ENCODE measurements around the gene KCND3.
A peak's percentile ranks its signal among the peaks of the same experiment; 100 is the strongest.

Gene KCND3

DNA sequence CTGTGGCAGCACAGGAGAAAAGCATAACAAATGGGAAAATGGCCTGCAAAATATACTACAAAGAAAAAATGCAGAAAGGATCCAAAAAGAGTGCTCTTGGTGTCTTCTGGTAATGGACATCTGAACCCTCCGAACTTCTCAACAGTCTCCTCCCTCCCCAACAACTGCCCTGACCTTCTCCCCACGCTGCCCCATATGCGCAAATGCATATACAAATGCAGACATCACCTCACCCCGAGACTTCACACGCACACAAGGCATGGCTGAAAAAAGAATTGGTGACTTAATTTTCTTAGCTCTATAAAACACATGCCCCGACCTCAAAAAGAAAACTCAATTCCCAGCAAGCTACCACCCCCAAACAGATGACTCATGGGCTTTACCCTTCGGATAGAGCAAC lies 8.4 kb downstream of the KCND3 start:
- no peaks in the 10 kb centered on the region for H3K36me3 ChIP-seq
- H3K4me3 ChIP-seq, result no peak overlapping the region

GRCh38 chr1:111980686-111981085 lies 8.8 kb downstream of the KCND3 start:
- no peaks in the 10 kb centered on the region for H3K36me3 ChIP-seq
- no peak overlapping the region for H3K9ac ChIP-seq
- no peak overlapping the region for H3K27ac ChIP-seq
- H3K4me1 ChIP-seq, result no peaks in the 10 kb centered on the region
- TF ChIP-seq Cebpa-rat (IDR thresholded peaks at IDR 0.05), result no peak
- H4K20me1 ChIP-seq, result peaks cover 0 to 23% (median 0%) of the 10 kb centered on the region in 11 experiments; a peak in 3 of 22 replicates
- H3K4me2 ChIP-seq, result no peak overlapping the region
- H3K4me3 ChIP-seq, result no peak overlapping the region
- H3K27me3 ChIP-seq, result peaks cover 0 to 69% (median 1%) of the 10 kb centered on the region in 11 experiments; a peak in 10 of 22 replicates
- H3K9me3 ChIP-seq (replicated peaks in 1 of 11), result no peaks in the 10 kb centered on the region

More for the DNA sequence above, 8.4 kb downstream of the KCND3 start:
- peaks cover 0 to 69% (median 3%) of the 10 kb centered on the region in 11 experiments; a peak in 12 of 22 replicates for H3K27me3 ChIP-seq
- H3K9me3 ChIP-seq (replicated peaks in 1 of 11), result no peaks in the 10 kb centered on the region
- H3K9ac ChIP-seq, result no peak overlapping the region
- H3K4me1 ChIP-seq, result no peaks in the 10 kb centered on the region
- H4K20me1 ChIP-seq, result peaks cover 0 to 22% (median 0%) of the 10 kb centered on the region in 11 experiments; a peak in 3 of 22 replicates
- H3K27ac ChIP-seq, result no peak overlapping the region
- no peak overlapping the region for H3K4me2 ChIP-seq
- TF ChIP-seq Cebpa-rat (IDR thresholded peaks at IDR 0.05), result no peak

DNA sequence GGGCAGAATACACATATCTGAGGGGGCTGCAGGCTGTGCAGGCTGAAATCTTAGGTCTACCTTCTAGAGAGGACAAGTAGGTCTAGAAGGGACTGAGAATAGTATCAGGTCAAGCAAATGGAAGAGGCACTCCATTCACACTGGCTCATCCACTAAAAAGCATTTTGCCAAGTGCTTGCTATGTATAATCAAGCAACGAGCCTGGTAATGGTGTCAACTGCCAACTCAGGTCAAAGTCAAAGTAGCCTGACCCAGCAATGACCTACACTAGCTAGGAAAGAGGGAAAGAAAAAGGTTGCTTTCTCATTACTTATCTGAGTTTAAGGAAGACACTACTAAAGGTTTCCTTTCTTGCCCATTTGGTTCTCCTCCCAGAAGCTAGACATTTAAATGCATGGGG lies 10.8 kb downstream of the KCND3 start:
- TF ChIP-seq Cebpa-rat (IDR thresholded peaks at IDR 0.05), result no peak
- no peak overlapping the region for H3K4me3 ChIP-seq
- H3K36me3 ChIP-seq, result no peaks in the 10 kb centered on the region
- no peak overlapping the region for H3K4me2 ChIP-seq
- H3K9me3 ChIP-seq (replicated peaks in 1 of 11), result no peaks in the 10 kb centered on the region
- no peak overlapping the region for H3K27ac ChIP-seq
- no peak overlapping the region for H3K9ac ChIP-seq
- peaks cover 4 to 8% (median 7%) of the 10 kb centered on the region in 10 experiments for H3K4me1 ChIP-seq
- H4K20me1 ChIP-seq, result peaks cover 0 to 41% (median 0%) of the 10 kb centered on the region in 11 experiments; a peak in 4 of 22 replicates
- peaks cover 0 to 75% (median 6%) of the 10 kb centered on the region in 11 experiments; a peak in 11 of 22 replicates for H3K27me3 ChIP-seq

DNA sequence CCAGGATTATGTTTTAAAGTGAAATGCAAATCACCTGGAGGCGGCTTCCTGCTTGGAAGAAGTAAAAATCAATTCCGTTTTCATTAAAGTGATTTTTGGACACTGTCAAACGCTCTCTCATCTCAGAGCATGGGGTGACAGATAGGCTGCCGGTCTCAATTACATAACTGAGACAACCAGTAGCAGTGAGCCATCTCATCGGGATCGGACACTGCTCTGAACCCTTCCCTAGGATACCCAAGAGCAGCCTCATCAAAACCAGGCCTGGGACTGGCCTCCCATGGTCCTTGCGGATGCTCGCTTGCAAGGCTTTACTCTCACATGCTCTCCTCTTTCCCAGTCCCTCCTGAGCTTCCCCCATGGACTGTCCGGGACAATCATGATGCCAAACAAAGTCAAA lies 12.1 kb downstream of the KCND3 start:
- H4K20me1 ChIP-seq, result peaks cover 0 to 48% (median 0%) of the 10 kb centered on the region in 11 experiments; a peak in 4 of 22 replicates
- no peaks in the 10 kb centered on the region for H3K36me3 ChIP-seq
- no peak overlapping the region for H3K9ac ChIP-seq
- no peak overlapping the region for H3K27ac ChIP-seq
- H3K4me3 ChIP-seq, result no peak overlapping the region
- no peaks in the 10 kb centered on the region for H3K9me3 ChIP-seq (replicated peaks in 1 of 11)
- TF ChIP-seq Cebpa-rat (IDR thresholded peaks at IDR 0.05), result no peak
- H3K4me1 ChIP-seq, result peaks cover 15 to 21% (median 19%) of the 10 kb centered on the region in 10 experiments
- H3K27me3 ChIP-seq, result peaks cover 0 to 79% (median 6%) of the 10 kb centered on the region in 11 experiments; a peak in 11 of 22 replicates
- H3K4me2 ChIP-seq, result no peak overlapping the region

GRCh38 chr1:111976842-111977241 lies 12.6 kb downstream of the KCND3 start:
- Histone ChIP-seq H3K4me3 (no peak overlapping the region), H3K9ac (no peak overlapping the region), H3K9me3 (replicated peaks in 1 of 11) (no peaks in the 10 kb centered on the region), H3K4me2 (no peak overlapping the region), H3K4me1 (peaks cover 15 to 21% (median 19%) of the 10 kb centered on the region in 10 experiments), H3K27ac (no peak overlapping the region), H3K36me3 (no peaks in the 10 kb centered on the region), H4K20me1 (peaks cover 0 to 48% (median 0%) of the 10 kb centered on the region in 11 experiments; a peak in 4 of 22 replicates), H3K27me3 (peaks cover 0 to 79% (median 6%) of the 10 kb centered on the region in 11 experiments; a peak in 11 of 22 replicates)
- no peak for TF ChIP-seq Cebpa-rat (IDR thresholded peaks at IDR 0.05)

DNA sequence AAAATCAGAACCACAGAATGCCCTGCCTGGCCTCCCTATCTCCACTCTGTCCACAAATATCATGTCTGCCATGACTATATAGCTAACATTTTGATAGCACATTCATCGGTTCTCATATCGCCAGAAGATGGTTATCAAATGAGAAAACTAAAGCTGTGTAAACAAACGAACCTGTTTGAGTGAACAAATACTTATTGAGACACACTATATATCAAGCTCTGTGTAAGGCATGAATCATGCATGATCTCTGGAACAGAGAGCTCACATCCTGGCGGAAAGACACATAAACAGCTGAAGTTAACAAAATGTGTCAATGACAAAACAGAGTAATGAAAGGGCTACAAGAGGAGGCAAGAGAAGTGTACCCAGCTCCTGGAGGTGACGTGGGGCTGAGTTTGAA lies 13.1 kb downstream of the KCND3 start:
- Histone ChIP-seq H3K4me1 (peaks cover 15 to 21% (median 19%) of the 10 kb centered on the region in 10 experiments), H3K27ac (no peak overlapping the region), H3K4me3 (no peak overlapping the region), H3K9ac (no peak overlapping the region), H4K20me1 (peaks cover 0 to 48% (median 0%) of the 10 kb centered on the region in 11 experiments; a peak in 4 of 22 replicates), H3K27me3 (peaks cover 0 to 83% (median 6%) of the 10 kb centered on the region in 11 experiments; a peak in 11 of 22 replicates), H3K4me2 (no peak overlapping the region), H3K36me3 (no peaks in the 10 kb centered on the region), H3K9me3 (replicated peaks in 1 of 11) (no peaks in the 10 kb centered on the region)
- TF ChIP-seq Cebpa-rat (IDR thresholded peaks at IDR 0.05), result no peak

GRCh38 chr1:111973150-111973790 lies 16.2 kb downstream of the KCND3 start:
- peaks cover 0 to 44% (median 0%) of the 10 kb centered on the region in 11 experiments; a peak in 4 of 22 replicates for H4K20me1 ChIP-seq
- H3K4me3 ChIP-seq, result no peak overlapping the region
- peak overlapping the region; percentile 46 to 75 (median 62) for H3K4me2 ChIP-seq
- H3K36me3 ChIP-seq, result no peaks in the 10 kb centered on the region
- H3K27me3 ChIP-seq, result peaks cover 0 to 96% (median 6%) of the 10 kb centered on the region in 11 experiments; a peak in 11 of 22 replicates
- no peak for TF ChIP-seq Cebpa-rat (IDR thresholded peaks at IDR 0.05)
- no peaks in the 10 kb centered on the region for H3K9me3 ChIP-seq (replicated peaks in 1 of 11)
- H3K4me1 ChIP-seq, result peaks cover 15 to 21% (median 19%) of the 10 kb centered on the region in 10 experiments
- no peak overlapping the region for H3K27ac ChIP-seq
- H3K9ac ChIP-seq, result no peak overlapping the region

- H3K9ac ChIP-seq, result no peak overlapping the region
- no peaks in the 10 kb centered on the region for H3K9me3 ChIP-seq (replicated peaks in 1 of 11)
- H4K20me1 ChIP-seq, result peaks cover 0 to 37% (median 0%) of the 10 kb centered on the region in 11 experiments; a peak in 4 of 22 replicates
- H3K4me3 ChIP-seq, result no peak overlapping the region
- no peak overlapping the region for H3K4me2 ChIP-seq
- no peaks in the 10 kb centered on the region for H3K36me3 ChIP-seq
- no peak for TF ChIP-seq Cebpa-rat (IDR thresholded peaks at IDR 0.05)
- peaks cover 15 to 21% (median 19%) of the 10 kb centered on the region in 10 experiments for H3K4me1 ChIP-seq
- H3K27ac ChIP-seq, result no peak overlapping the region
- H3K27me3 ChIP-seq, result peaks cover 0 to 94% (median 6%) of the 10 kb centered on the region in 11 experiments; a peak in 11 of 22 replicates
Observed at GRCh38 chr1:111971396-111971795, 18.1 kb downstream of the KCND3 start.

- peaks cover 0 to 22% (median 0%) of the 10 kb centered on the region in 11 experiments; a peak in 3 of 22 replicates for H4K20me1 ChIP-seq
- no peak overlapping the region for H3K4me3 ChIP-seq
- no peaks in the 10 kb centered on the region for H3K36me3 ChIP-seq
- H3K27ac ChIP-seq, result no peak overlapping the region
- H3K4me1 ChIP-seq, result peaks cover 8 to 12% (median 11%) of the 10 kb centered on the region in 10 experiments
- H3K4me2 ChIP-seq, result 0 out of 22 replicates have a peak overlapping the region, but pooled peaks of 1 of the 11 experiments have one; percentile 33
- no peak for TF ChIP-seq Cebpa-rat (IDR thresholded peaks at IDR 0.05)
- H3K9me3 ChIP-seq (replicated peaks in 1 of 11), result no peaks in the 10 kb centered on the region
- H3K9ac ChIP-seq, result no peak overlapping the region
- peaks cover 0 to 74% (median 0%) of the 10 kb centered on the region in 11 experiments; a peak in 7 of 22 replicates for H3K27me3 ChIP-seq
Observed at GRCh38 chr1:111968511-111968910, 21.0 kb downstream of the KCND3 start.
